WTC11 (cell line): ENCODE data around the gene HOXD13.

Experiments used
- CBFB ChIP-seq: sonication (generic); formaldehyde crosslinking; IDR thresholded peaks from 2 replicates; pipeline ENCODE4 v1.8.1; 2022; ENCODE audit warnings: mild to moderate bottlenecking, low read depth, missing genetic modification reagents
- ETV6 ChIP-seq: sonication (generic); formaldehyde crosslinking; IDR thresholded peaks from 2 replicates; pipeline ENCODE4 v1.8.1; 2022; ENCODE audit warnings: mild to moderate bottlenecking, missing genetic modification reagents
- JAZF1 ChIP-seq: fragments of 250-450 bp; sonication (Bioruptor Pico); IDR thresholded peaks from 2 replicates; pipeline ENCODE4 v1.9.0; 2021; ENCODE audit warnings: moderate library complexity, mild to moderate bottlenecking, inconsistent platforms
- NR2C2 ChIP-seq: sonication (generic); formaldehyde crosslinking; IDR thresholded peaks from 2 replicates; pipeline ENCODE4 v1.8.0; 2022; ENCODE audit warnings: mild to moderate bottlenecking, missing genetic modification reagents
- ZBTB21 ChIP-seq: sonication (generic); formaldehyde crosslinking; IDR thresholded peaks from 2 replicates; pipeline ENCODE4 v1.8.1; 2023; ENCODE audit warnings: mild to moderate bottlenecking, missing genetic modification reagents, borderline replicate concordance
- ZNF263 ChIP-seq: sonication (generic); formaldehyde crosslinking; IDR thresholded peaks from 2 replicates; pipeline ENCODE4 v1.8.1; 2022; ENCODE audit warnings: low read depth, mild to moderate bottlenecking, moderate library complexity, missing genetic modification reagents
- TF ChIP-seq, protein P1 (sequence below): fragments of 200-600 bp; IDR thresholded peaks from 2 replicates; pipeline ENCODE4 v1.8.0; 2022; ENCODE audit warnings: antibody characterized with exemption
- TF ChIP-seq, protein P2 (sequence below): sonication (generic); formaldehyde crosslinking; conservative IDR thresholded peaks from 2 replicates; pipeline ENCODE4 v1.8.1; 2022; ENCODE audit warnings: mild to moderate bottlenecking, missing genetic modification reagents

DNA sequence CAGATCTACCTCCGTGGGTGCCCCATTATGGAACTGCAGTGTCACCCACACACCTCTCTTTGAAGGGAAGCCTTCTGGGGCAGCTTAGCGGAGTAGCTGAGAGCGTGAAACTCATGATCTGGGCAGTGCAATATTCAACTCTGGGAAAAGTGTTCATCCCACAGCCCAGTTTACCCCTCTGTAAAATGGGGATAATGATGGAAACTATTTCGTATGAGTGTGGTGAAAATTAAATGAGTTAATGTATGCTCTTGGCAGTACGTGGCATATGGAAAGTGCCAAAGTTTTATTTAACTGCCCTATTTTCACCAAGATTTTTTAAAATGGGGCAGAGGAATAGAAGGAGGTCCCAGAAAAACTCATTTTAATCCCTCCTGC lies 20.2 kb upstream of the HOXD13 start:
- TF ChIP-seq, protein P1, sequence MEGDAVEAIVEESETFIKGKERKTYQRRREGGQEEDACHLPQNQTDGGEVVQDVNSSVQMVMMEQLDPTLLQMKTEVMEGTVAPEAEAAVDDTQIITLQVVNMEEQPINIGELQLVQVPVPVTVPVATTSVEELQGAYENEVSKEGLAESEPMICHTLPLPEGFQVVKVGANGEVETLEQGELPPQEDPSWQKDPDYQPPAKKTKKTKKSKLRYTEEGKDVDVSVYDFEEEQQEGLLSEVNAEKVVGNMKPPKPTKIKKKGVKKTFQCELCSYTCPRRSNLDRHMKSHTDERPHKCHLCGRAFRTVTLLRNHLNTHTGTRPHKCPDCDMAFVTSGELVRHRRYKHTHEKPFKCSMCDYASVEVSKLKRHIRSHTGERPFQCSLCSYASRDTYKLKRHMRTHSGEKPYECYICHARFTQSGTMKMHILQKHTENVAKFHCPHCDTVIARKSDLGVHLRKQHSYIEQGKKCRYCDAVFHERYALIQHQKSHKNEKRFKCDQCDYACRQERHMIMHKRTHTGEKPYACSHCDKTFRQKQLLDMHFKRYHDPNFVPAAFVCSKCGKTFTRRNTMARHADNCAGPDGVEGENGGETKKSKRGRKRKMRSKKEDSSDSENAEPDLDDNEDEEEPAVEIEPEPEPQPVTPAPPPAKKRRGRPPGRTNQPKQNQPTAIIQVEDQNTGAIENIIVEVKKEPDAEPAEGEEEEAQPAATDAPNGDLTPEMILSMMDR: no peak
- no peak for TF ChIP-seq NR2C2 (CRISPR knock-in tag)
- TF ChIP-seq, protein P2, sequence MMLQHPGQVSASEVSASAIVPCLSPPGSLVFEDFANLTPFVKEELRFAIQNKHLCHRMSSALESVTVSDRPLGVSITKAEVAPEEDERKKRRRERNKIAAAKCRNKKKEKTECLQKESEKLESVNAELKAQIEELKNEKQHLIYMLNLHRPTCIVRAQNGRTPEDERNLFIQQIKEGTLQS (CRISPR knock-in tag): no peak
- no peak for TF ChIP-seq ZNF263 (CRISPR knock-in tag)
- TF ChIP-seq CBFB: no peak
- TF ChIP-seq JAZF1 (CRISPR knock-in tag): no peak
- no peak for TF ChIP-seq ETV6 (CRISPR knock-in tag)
- no peak for TF ChIP-seq ZBTB21 (CRISPR knock-in tag)
